Upper lobe of left lung (tissue), 4 donors: ENCODE data around the gene GMDS.

ENCODE experiments used
- CTCF ChIP-seq, 6 experiments: fragments of 450-650 bp in 4 of 6; fragments of 200-600 bp in 2 of 6; sonication (generic) in 2 of 6; IDR thresholded peaks; one replicate each; pipeline ENCODE4 v1.5.1; 2016 to 2019; ENCODE audit warnings: antibody characterized with exemption in 6 of 6
- EP300 ChIP-seq, 4 donors: sonication (generic); formaldehyde crosslinking; IDR thresholded peaks; one replicate each; pipeline ENCODE4 v1.5.1; 2017; ENCODE audit warnings: antibody characterized with exemption in 4 of 4, control low read depth in 2 of 4
- POLR2A ChIP-seq, 4 donors: fragments of 450-650 bp; IDR thresholded peaks; one replicate each; pipeline ENCODE4 v1.5.1; 2016 to 2017; ENCODE audit warnings: antibody characterized with exemption in 4 of 4, mild to moderate bottlenecking in 2 of 4

GRCh38 chr6:1856381-1856780, 389.0 kb downstream of the GMDS start:
- no peak for TF ChIP-seq EP300 (IDR thresholded peaks at IDR 0.05)
- TF ChIP-seq CTCF (IDR thresholded peaks at IDR 0.05) = no peak
- no peak for TF ChIP-seq POLR2A (IDR thresholded peaks at IDR 0.05)
